Fibroblast of lung (primary cell): ENCODE measurements around the gene TGFBR3. TPM values are rescaled to one million over a fixed set of nuclear protein-coding genes. Genes with fewer than 3 reads are reported as not detected.

Experiments
- DNase-seq, 2 donors: peaks; one replicate each; pipeline versions ENCODE4 v3.0.0 to v3.0.0-alpha.2; 2010; ENCODE audit warnings: low read depth in 2 of 2
- H2AFZ ChIP-seq: 2 replicates; pipeline ENCODE4 v1.5.1; 2012; ENCODE audit warnings: low read length, control low read depth, inconsistent platforms
- H3K27ac ChIP-seq: 2 replicates; pipeline ENCODE4 v1.5.1; 2011; ENCODE audit warnings: low read length, control low read depth; ENCODE audit not compliant: insufficient read depth
- H3K27me3 ChIP-seq: 2 replicates; pipeline ENCODE4 v1.5.1; 2011; ENCODE audit warnings: mild to moderate bottlenecking, low read length; ENCODE audit not compliant: control insufficient read depth, insufficient read depth
- H3K36me3 ChIP-seq: 2 replicates; pipeline ENCODE4 v1.5.1; 2011; ENCODE audit warnings: low read length; ENCODE audit not compliant: control insufficient read depth, insufficient read depth
- H3K4me1 ChIP-seq: 2 replicates; pipeline ENCODE4 v1.5.1; 2011; ENCODE audit warnings: low read length; ENCODE audit not compliant: control insufficient read depth, insufficient read depth; ENCODE audit errors: extremely low read depth
- H3K4me2 ChIP-seq: 2 replicates; pipeline ENCODE4 v1.5.1; 2011; ENCODE audit warnings: low read length, control low read depth; ENCODE audit not compliant: insufficient read depth; ENCODE audit errors: extremely low read depth
- H3K4me3 ChIP-seq, 4 experiments: fragments of 200-600 bp in 1 of 4; sonication (generic) in 1 of 4; replicated peaks in 1 of 4; 2 replicates each; pipeline ENCODE4 v1.5.1; 2011 to 2016; ENCODE audit warnings: low read length in 4 of 4, low read depth in 3 of 4, mild to moderate bottlenecking in 3 of 4, control low read depth in 2 of 4, inconsistent platforms in 1 of 4, mixed read lengths in 1 of 4; ENCODE audit not compliant: insufficient read depth in 1 of 4; ENCODE audit errors: control extremely low read depth in 1 of 4
- H3K79me2 ChIP-seq: 2 replicates; pipeline ENCODE4 v1.5.1; 2012; ENCODE audit warnings: mild to moderate bottlenecking, low read length, inconsistent platforms; ENCODE audit not compliant: control insufficient read depth, insufficient read depth
- H3K9ac ChIP-seq: 2 replicates; pipeline ENCODE4 v1.5.1; 2011; ENCODE audit warnings: mild to moderate bottlenecking, low read length, control low read depth; ENCODE audit not compliant: insufficient read depth
- H3K9me3 ChIP-seq: 2 replicates; pipeline ENCODE4 v1.5.1; 2012; ENCODE audit warnings: low read depth, low read length; ENCODE audit not compliant: control insufficient read depth, insufficient read depth
- H4K20me1 ChIP-seq: 2 replicates; pipeline ENCODE4 v1.5.1; 2011; ENCODE audit warnings: low read length; ENCODE audit not compliant: control insufficient read depth, insufficient read depth; ENCODE audit errors: extremely low read depth
- CTCF ChIP-seq, 2 donors: IDR thresholded peaks in 1 of 2; conservative IDR thresholded peaks in 1 of 2; 1 replicate in 1 of 2; 2 replicates in 1 of 2; pipeline ENCODE4 v1.5.1; 2011 to 2012; ENCODE audit warnings: low read length in 2 of 2, control low read depth in 1 of 2, inconsistent platforms in 1 of 2, low read depth in 1 of 2, mild to moderate bottlenecking in 1 of 2
- EZH2 ChIP-seq: IDR thresholded peaks from 2 replicates; pipeline ENCODE4 v1.5.1; 2012; ENCODE audit warnings: low read length, control low read depth, mild to moderate bottlenecking; ENCODE audit errors: missing control alignments
- polyA plus RNA-seq, 2 donors: library from polyadenylated mRNA; depleted of rRNA in 1 of 2; stranded (reverse) in 1 of 2; unstranded in 1 of 2; fragments of >200 nt; gene quantifications; 2 replicates each; pipeline ENCODE4 v1.2.1, GENCODE V29; 2011 to 2012; ENCODE audit warnings: missing spikeins in 1 of 2
- total RNA-seq: library from RNA; depleted of rRNA; stranded (reverse); fragments of >200 nt; gene quantifications from 2 replicates; pipeline ENCODE4 v1.2.1, GENCODE V29; 2014

Gene TGFBR3
- total and polyA plus RNA-seq, 2 donors (not counting 1 experiment from before 2014, with no cell fraction given) = 68.3 to 98.1 TPM

- no peak overlapping the region for H2AFZ ChIP-seq
- H3K27me3 ChIP-seq = no peaks in the 10 kb centered on the region
- H3K4me3 ChIP-seq = no peak overlapping the region
- H3K9ac ChIP-seq = no peak overlapping the region
- TF ChIP-seq CTCF (conservative IDR thresholded peaks at IDR 0.05 in 1 of 2, IDR thresholded peaks at IDR 0.05 in 1 of 2; ENCODE audit: low read depth in 1 of 2, low read length in 2 of 2) (no peak), EZH2 (no peak)
- no peak overlapping the region for H3K27ac ChIP-seq
- H4K20me1 ChIP-seq = no peaks in the 10 kb centered on the region
- no peaks in the 10 kb centered on the region for H3K79me2 ChIP-seq
- H3K9me3 ChIP-seq = no peaks in the 10 kb centered on the region
- no peaks in the 10 kb centered on the region for H3K36me3 ChIP-seq
- no peak overlapping the region for H3K4me2 ChIP-seq
- peak in 1 of 2 donors; percentile 22 for DNase-seq
- H3K4me1 ChIP-seq = peaks cover 6% of the 10 kb centered on the region
Measured at GRCh38 chr1:91925644-91926435, 39.9 kb upstream of the TGFBR3 start.

GRCh38 chr1:91924146-91924545, 38.2 kb upstream of the TGFBR3 start:
- no peaks in the 10 kb centered on the region for H4K20me1 ChIP-seq
- H3K79me2 ChIP-seq = no peaks in the 10 kb centered on the region
- peak; percentile 88 to 89 for DNase-seq
- H3K27ac ChIP-seq = peak overlapping the region; percentile 35
- no peaks in the 10 kb centered on the region for H3K36me3 ChIP-seq
- H3K4me1 ChIP-seq = peaks cover 5% of the 10 kb centered on the region
- no peak overlapping the region for H3K4me3 ChIP-seq
- H3K9me3 ChIP-seq = no peaks in the 10 kb centered on the region
- TF ChIP-seq EZH2 (no peak), CTCF (conservative IDR thresholded peaks at IDR 0.05 in 1 of 2, IDR thresholded peaks at IDR 0.05 in 1 of 2; ENCODE audit: low read depth in 1 of 2, low read length in 2 of 2) (no peak)
- H2AFZ ChIP-seq = peak overlapping the region; percentile 19
- peak overlapping the region; percentile 38 for H3K4me2 ChIP-seq
- H3K27me3 ChIP-seq = no peaks in the 10 kb centered on the region
- no peak overlapping the region for H3K9ac ChIP-seq

GRCh38 chr1:91919962-91920361, 34.0 kb upstream of the TGFBR3 start:
- no peak for DNase-seq
- no peaks in the 10 kb centered on the region for H3K79me2 ChIP-seq
- H3K4me1 ChIP-seq = peaks cover 5% of the 10 kb centered on the region
- H3K9me3 ChIP-seq = no peaks in the 10 kb centered on the region
- H3K4me2 ChIP-seq = no peak overlapping the region
- no peak for TF ChIP-seq EZH2
- no peak for TF ChIP-seq CTCF (conservative IDR thresholded peaks at IDR 0.05 in 1 of 2, IDR thresholded peaks at IDR 0.05 in 1 of 2; ENCODE audit: low read depth in 1 of 2, low read length in 2 of 2)
- H3K36me3 ChIP-seq = no peaks in the 10 kb centered on the region
- no peak overlapping the region for H2AFZ ChIP-seq
- H3K4me3 ChIP-seq = no peak overlapping the region
- no peaks in the 10 kb centered on the region for H4K20me1 ChIP-seq
- no peaks in the 10 kb centered on the region for H3K27me3 ChIP-seq
- no peak overlapping the region for H3K9ac ChIP-seq
- no peak overlapping the region for H3K27ac ChIP-seq
